ENCODE results near the gene IFNA10. TPM values are rescaled to one million over a fixed set of nuclear protein-coding genes. Genes with fewer than 3 reads are reported as not detected.
A peak's percentile ranks its signal among the peaks of the same experiment; 100 is the strongest.

Gene IFNA10
- total and polyA plus RNA-seq, 2 of the 4 experiments (the other 2 are of a cell fraction) = not detected

- WGBS, 2 experiments (ENCODE audit: extremely low coverage in 2 of 2, insufficient read length in 1 of 2) = no CpG with 5 or more reads among the region's 3 CpGs
- Histone ChIP-seq H3K79me1 (ENCODE audit: low read depth in 1 of 2, low read length in 2 of 2) (no peaks in the 10 kb centered on the region), H3K4me2 (ENCODE audit: low read depth, low read length) (peak overlapping the region; percentile 9; the same call in 1 of the 2 replicates), H3K27ac (ENCODE audit: insufficient read depth, low read length) (no peak overlapping the region), H3K9me3 (ENCODE audit: control insufficient read depth, insufficient read depth, low read length) (no peaks in the 10 kb centered on the region), H4K91ac (ENCODE audit: insufficient read depth, low read depth, low read length) (no peak overlapping the region), H2BK120ac (ENCODE audit: low read depth, low read length) (no peak overlapping the region), H3K4ac (ENCODE audit: low read depth, low read length) (no peak overlapping the region), H2AFZ (replicated peaks; ENCODE audit: low read length, poor library complexity) (no peak overlapping the region), H4K5ac (ENCODE audit: low read depth, low read length) (no peak overlapping the region), H3K56ac (ENCODE audit: extremely low read depth, insufficient read depth, low read length) (no peak overlapping the region), H3K14ac (replicated peaks; ENCODE audit: low read depth, low read length) (no peak overlapping the region), H3K36me3 (ENCODE audit: control insufficient read depth, insufficient read depth, low read length) (no peaks in the 10 kb centered on the region), H2BK20ac (ENCODE audit: low read depth, low read length) (no peak overlapping the region), H2BK15ac (ENCODE audit: low read depth, low read length) (no peak overlapping the region), H3K4me1 (ENCODE audit: control insufficient read depth, insufficient read depth, low read length) (0 out of 2 replicates have a peak, but pooled peaks cover 1% of the 10 kb centered on the region), H3K9ac (ENCODE audit: low read depth, low read length) (no peak overlapping the region), H3K27me3 (ENCODE audit: control insufficient read depth, insufficient read depth, low read length) (peaks cover 19% of the 10 kb centered on the region), H3K23ac (ENCODE audit: low read depth, low read length) (no peak overlapping the region), H2AK5ac (ENCODE audit: low read depth, low read length) (no peak overlapping the region), H2BK5ac (ENCODE audit: low read depth, low read length, poor library complexity, severe bottlenecking) (no peak overlapping the region), H4K20me1 (ENCODE audit: insufficient read depth, low read length) (no peaks in the 10 kb centered on the region), H3K4me3 (ENCODE audit: insufficient read depth, low read depth, low read length) (no peak overlapping the region), H2AK9ac (replicated peaks; ENCODE audit: low read depth, low read length, poor library complexity) (no peak overlapping the region), H3K9me1 (ENCODE audit: insufficient read depth, low read length) (no peaks in the 10 kb centered on the region), H4K8ac (ENCODE audit: low read depth in 2 of 2, low read length in 2 of 2) (no peak overlapping the region), H3K18ac (ENCODE audit: low read depth, low read length) (no peak overlapping the region)
- in situ Hi-C loops (cut with MboI; ENCODE audit: low sequenced_read_pairs) = no loop called here
- POLR2A ChIA-PET (ENCODE audit: unreplicated experiment) = interaction anchor here (0.6 kb wide), 1 partner anchor 213 kb away, joined by 3 read pairs; no protein-coding TSS in a partner anchor
- CTCF ChIA-PET = interaction anchor here (0.7 to 2.3 kb wide), 7 partner anchors 9 to 1050 kb away, joined by 3 to 10 read pairs (median 4); no protein-coding TSS in a partner anchor
- peak; percentile 62; the same call in 1 of the 2 replicates for ATAC-seq (ENCODE audit: low read depth)
- intact Hi-C loops (cut with micrococcal nuclease) = loop anchor here (5.0 kb wide), 1 partner anchor 144 kb away; no protein-coding TSS in a partner anchor
- DNase-seq = peak; percentile 14
- dilution Hi-C loops (cut with HindIII; ENCODE audit: low sequenced_read_pairs, unreplicated experiment) = no loop called here
- no TSS peak for BruUV-seq (replicated peaks)
- TF ChIP-seq NFE2L2 (IDR thresholded peaks at IDR 0.05; ENCODE audit: low read depth, low read length) (no peak), MXI1 (IDR thresholded peaks at IDR 0.05; ENCODE audit: borderline replicate concordance, low read depth, low read length) (no peak), FOS (IDR thresholded peaks at IDR 0.05; ENCODE audit: low read depth, low read length) (no peak), CTCF (conservative IDR thresholded peaks at IDR 0.05; ENCODE audit: low read depth, low read length) (peak; percentile 34), USF2 (IDR thresholded peaks at IDR 0.05; ENCODE audit: low read depth, low read length) (no peak), CEBPB (IDR thresholded peaks at IDR 0.05; ENCODE audit: low read depth, low read length) (no peak), RAD21 (IDR thresholded peaks at IDR 0.05; ENCODE audit: low read length) (0 out of 2 replicates have a peak, but pooled peaks have one; percentile 17), MAZ (IDR thresholded peaks at IDR 0.05; ENCODE audit: borderline replicate concordance, low read depth, low read length) (no peak)
These were observed 46.0 kb upstream of the IFNA10 start for GRCh38 chr9:21252721-21253547.
